HepG2 (cell line): ENCODE data around the gene ANKRD11. TPM values are rescaled to one million over a fixed set of nuclear protein-coding genes. Genes with fewer than 3 reads are reported as not detected.

ENCODE experiments used
- DBP ChIP-seq: sonication (generic); formaldehyde crosslinking; IDR thresholded peaks from 2 replicates; pipeline ENCODE4 v1.4.0; 2020; ENCODE audit warnings: missing genetic modification reagents; ENCODE audit errors: not compliant biosample characterization
- FOXP1 ChIP-seq, 2 experiments: fragments of 450-650 bp in 1 of 2; IDR thresholded peaks; 2 replicates each; pipeline ENCODE4 v1.6.1; 2017 to 2018; ENCODE audit warnings: antibody characterized with exemption in 1 of 2
- GABPB1 ChIP-seq: IDR thresholded peaks from 2 replicates; pipeline ENCODE4 v1.6.1; 2016; ENCODE audit warnings: mild to moderate bottlenecking, missing genetic modification reagents, moderate library complexity, missing compliant biosample characterization
- HMGA1 ChIP-seq: sonication (generic); formaldehyde crosslinking; conservative IDR thresholded peaks from 2 replicates; pipeline ENCODE4 v1.4.0; 2020; ENCODE audit warnings: missing genetic modification reagents
- KIAA2018 ChIP-seq: sonication (generic); formaldehyde crosslinking; IDR thresholded peaks from 2 replicates; pipeline ENCODE4 v1.5.0; 2020; ENCODE audit warnings: mild to moderate bottlenecking, missing genetic modification reagents, borderline replicate concordance
- KLF9 ChIP-seq: IDR thresholded peaks from 2 replicates; pipeline ENCODE4 v1.6.1; 2016; ENCODE audit warnings: low read depth
- NFIB ChIP-seq: sonication (generic); formaldehyde crosslinking; IDR thresholded peaks from 2 replicates; pipeline ENCODE4 v1.9.0; 2021; ENCODE audit warnings: missing genetic modification reagents, mild to moderate bottlenecking, borderline replicate concordance
- RNF2 ChIP-seq: fragments of 450-650 bp; conservative IDR thresholded peaks from 2 replicates; pipeline ENCODE4 v1.6.1; 2016; ENCODE audit warnings: low read depth
- SMYD3 ChIP-seq: sonication (generic); formaldehyde crosslinking; IDR thresholded peaks from 2 replicates; pipeline ENCODE4 v1.8.1; 2023; ENCODE audit warnings: mild to moderate bottlenecking, missing genetic modification reagents
- SNAPC4 ChIP-seq: sonication (generic); formaldehyde crosslinking; IDR thresholded peaks from 2 replicates; pipeline ENCODE4 v1.4.0; 2020; ENCODE audit warnings: mild to moderate bottlenecking, missing genetic modification reagents
- ZFP82 ChIP-seq: sonication (generic); formaldehyde crosslinking; IDR thresholded peaks from 2 replicates; pipeline ENCODE4 v1.5.1; 2020; ENCODE audit warnings: mild to moderate bottlenecking, missing genetic modification reagents, borderline replicate concordance
- ZNF143 ChIP-seq: sonication (generic); formaldehyde crosslinking; IDR thresholded peaks from 2 replicates; pipeline ENCODE4 v1.4.0; 2020; ENCODE audit warnings: missing genetic modification reagents
- ZNF737 ChIP-seq: sonication (generic); formaldehyde crosslinking; IDR thresholded peaks from 2 replicates; pipeline ENCODE4 v1.5.0; 2020; ENCODE audit warnings: missing genetic modification reagents, mild to moderate bottlenecking, borderline replicate concordance
- ZNF773 ChIP-seq: sonication (generic); formaldehyde crosslinking; IDR thresholded peaks from 2 replicates; pipeline ENCODE4 v1.4.0; 2020; ENCODE audit warnings: missing genetic modification reagents, borderline replicate concordance
- polyA plus RNA-seq, 8 experiments: library from polyadenylated mRNA; depleted of rRNA in 3 of 8; stranded (reverse) in 7 of 8; unstranded in 1 of 8; fragments of >200 nt; fragmentation: Illumina TruSeq in 4 of 8; extraction: Trizol in 4 of 8; gene quantifications; 2 replicates each; pipeline versions ENCODE4 v1.2.1 to v1.2.3, GENCODE V29; 2011 to 2016; ENCODE audit warnings: low read depth in 4 of 8, missing spikeins in 1 of 8, mixed read lengths in 1 of 8; ENCODE audit not compliant: insufficient read depth in 1 of 8
- total RNA-seq, 5 experiments: library from RNA; depleted of rRNA; stranded (reverse); fragments of >200 nt; fragmentation: Illumina TruSeq; extraction: Trizol; gene quantifications; 2 replicates each; pipeline ENCODE4 v1.2.3, GENCODE V29; 2016; ENCODE audit warnings: low read depth in 1 of 5

ANKRD11 gene
- total and polyA plus RNA-seq, 2 of the 13 experiments (the other 11 are each of a cell fraction or from before 2014, with no cell fraction given): 21.4 to 38.4 TPM

- TF ChIP-seq KIAA2018 (CRISPR knock-in tag) (no peak), SNAPC4 (no peak), KLF9 (CRISPR knock-in tag) (no peak), NFIB (CRISPR knock-in tag) (no peak), ZNF737 (CRISPR knock-in tag) (no peak), FOXP1 (IDR thresholded peaks at IDR 0.05) (no peak), FOXP1 (CRISPR knock-in tag; IDR thresholded peaks at IDR 0.05) (peak; percentile 49; the same call in 1 of the 2 replicates), GABPB1 (CRISPR knock-in tag) (peak; percentile 54), SMYD3 (CRISPR knock-in tag) (no peak), HMGA1 (CRISPR knock-in tag) (no peak), ZNF143 (CRISPR knock-in tag) (no peak), RNF2 (no peak), DBP (CRISPR knock-in tag) (no peak), ZNF773 (CRISPR knock-in tag) (no peak), ZFP82 (peak; percentile 52; the same call in 1 of the 2 replicates)
These were observed 167.8 kb downstream of the ANKRD11 start (continued) for GRCh38 chr16:89322321-89323119.
